Measurements from ENCODE around the gene MAST2.

MAST2 gene

DNA sequence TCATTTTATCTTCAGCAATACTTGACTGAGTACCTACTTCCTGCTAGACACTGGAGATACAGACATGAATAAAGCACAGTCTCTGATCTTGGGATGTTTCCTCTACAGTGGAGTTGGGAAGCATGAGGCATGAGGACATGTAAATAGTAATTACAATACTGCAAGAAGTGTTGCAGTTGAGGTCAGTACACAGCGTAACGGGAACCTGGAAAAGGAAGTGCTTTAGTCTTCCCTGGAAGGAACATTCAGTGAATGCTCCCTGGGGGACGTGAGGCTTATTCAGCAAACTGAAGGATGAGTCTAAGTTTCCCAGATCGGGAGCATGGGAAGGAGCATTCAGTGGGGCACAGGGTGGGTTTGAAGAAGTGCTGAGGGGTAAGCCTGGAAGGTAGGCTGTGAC lies 216.6 kb downstream of the MAST2 start:
- TF ChIP-seq, protein P1, sequence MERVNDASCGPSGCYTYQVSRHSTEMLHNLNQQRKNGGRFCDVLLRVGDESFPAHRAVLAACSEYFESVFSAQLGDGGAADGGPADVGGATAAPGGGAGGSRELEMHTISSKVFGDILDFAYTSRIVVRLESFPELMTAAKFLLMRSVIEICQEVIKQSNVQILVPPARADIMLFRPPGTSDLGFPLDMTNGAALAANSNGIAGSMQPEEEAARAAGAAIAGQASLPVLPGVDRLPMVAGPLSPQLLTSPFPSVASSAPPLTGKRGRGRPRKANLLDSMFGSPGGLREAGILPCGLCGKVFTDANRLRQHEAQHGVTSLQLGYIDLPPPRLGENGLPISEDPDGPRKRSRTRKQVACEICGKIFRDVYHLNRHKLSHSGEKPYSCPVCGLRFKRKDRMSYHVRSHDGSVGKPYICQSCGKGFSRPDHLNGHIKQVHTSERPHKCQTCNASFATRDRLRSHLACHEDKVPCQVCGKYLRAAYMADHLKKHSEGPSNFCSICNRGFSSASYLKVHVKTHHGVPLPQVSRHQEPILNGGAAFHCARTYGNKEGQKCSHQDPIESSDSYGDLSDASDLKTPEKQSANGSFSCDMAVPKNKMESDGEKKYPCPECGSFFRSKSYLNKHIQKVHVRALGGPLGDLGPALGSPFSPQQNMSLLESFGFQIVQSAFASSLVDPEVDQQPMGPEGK (CRISPR knock-in tag; IDR thresholded peaks at IDR 0.05; ENCODE audit: borderline replicate concordance) = no peak
- TF ChIP-seq SNAI2 (CRISPR knock-in tag; IDR thresholded peaks at IDR 0.05) (no peak), RARB (CRISPR knock-in tag; IDR thresholded peaks at IDR 0.05) (no peak), ARNTL (CRISPR knock-in tag; IDR thresholded peaks at IDR 0.05; ENCODE audit: borderline replicate concordance, low read depth) (no peak), BACH2 (CRISPR knock-in tag; IDR thresholded peaks at IDR 0.05; ENCODE audit: borderline replicate concordance) (no peak), ZC3H10 (CRISPR knock-in tag; IDR thresholded peaks at IDR 0.05) (no peak), TCF4 (CRISPR knock-in tag; IDR thresholded peaks at IDR 0.05; ENCODE audit: borderline replicate concordance) (no peak), TOX (CRISPR knock-in tag; IDR thresholded peaks at IDR 0.05; ENCODE audit: borderline replicate concordance) (no peak), CSRNP3 (CRISPR knock-in tag; IDR thresholded peaks at IDR 0.05) (no peak), ESRRG (CRISPR knock-in tag; IDR thresholded peaks at IDR 0.05) (no peak), ZNF8 (CRISPR knock-in tag; IDR thresholded peaks at IDR 0.05) (no peak), GLIS3 (CRISPR knock-in tag; IDR thresholded peaks at IDR 0.05) (no peak), OSR1 (CRISPR knock-in tag; IDR thresholded peaks at IDR 0.05) (no peak), ZFP30 (CRISPR knock-in tag; IDR thresholded peaks at IDR 0.05) (no peak), POU6F1 (CRISPR knock-in tag; IDR thresholded peaks at IDR 0.05; ENCODE audit: borderline replicate concordance, low read depth) (no peak)
- TF ChIP-seq, protein P2, sequence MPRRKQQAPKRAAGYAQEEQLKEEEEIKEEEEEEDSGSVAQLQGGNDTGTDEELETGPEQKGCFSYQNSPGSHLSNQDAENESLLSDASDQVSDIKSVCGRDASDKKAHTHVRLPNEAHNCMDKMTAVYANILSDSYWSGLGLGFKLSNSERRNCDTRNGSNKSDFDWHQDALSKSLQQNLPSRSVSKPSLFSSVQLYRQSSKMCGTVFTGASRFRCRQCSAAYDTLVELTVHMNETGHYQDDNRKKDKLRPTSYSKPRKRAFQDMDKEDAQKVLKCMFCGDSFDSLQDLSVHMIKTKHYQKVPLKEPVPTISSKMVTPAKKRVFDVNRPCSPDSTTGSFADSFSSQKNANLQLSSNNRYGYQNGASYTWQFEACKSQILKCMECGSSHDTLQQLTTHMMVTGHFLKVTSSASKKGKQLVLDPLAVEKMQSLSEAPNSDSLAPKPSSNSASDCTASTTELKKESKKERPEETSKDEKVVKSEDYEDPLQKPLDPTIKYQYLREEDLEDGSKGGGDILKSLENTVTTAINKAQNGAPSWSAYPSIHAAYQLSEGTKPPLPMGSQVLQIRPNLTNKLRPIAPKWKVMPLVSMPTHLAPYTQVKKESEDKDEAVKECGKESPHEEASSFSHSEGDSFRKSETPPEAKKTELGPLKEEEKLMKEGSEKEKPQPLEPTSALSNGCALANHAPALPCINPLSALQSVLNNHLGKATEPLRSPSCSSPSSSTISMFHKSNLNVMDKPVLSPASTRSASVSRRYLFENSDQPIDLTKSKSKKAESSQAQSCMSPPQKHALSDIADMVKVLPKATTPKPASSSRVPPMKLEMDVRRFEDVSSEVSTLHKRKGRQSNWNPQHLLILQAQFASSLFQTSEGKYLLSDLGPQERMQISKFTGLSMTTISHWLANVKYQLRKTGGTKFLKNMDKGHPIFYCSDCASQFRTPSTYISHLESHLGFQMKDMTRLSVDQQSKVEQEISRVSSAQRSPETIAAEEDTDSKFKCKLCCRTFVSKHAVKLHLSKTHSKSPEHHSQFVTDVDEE (CRISPR knock-in tag; IDR thresholded peaks at IDR 0.05) = no peak
- TF ChIP-seq, protein P3, sequence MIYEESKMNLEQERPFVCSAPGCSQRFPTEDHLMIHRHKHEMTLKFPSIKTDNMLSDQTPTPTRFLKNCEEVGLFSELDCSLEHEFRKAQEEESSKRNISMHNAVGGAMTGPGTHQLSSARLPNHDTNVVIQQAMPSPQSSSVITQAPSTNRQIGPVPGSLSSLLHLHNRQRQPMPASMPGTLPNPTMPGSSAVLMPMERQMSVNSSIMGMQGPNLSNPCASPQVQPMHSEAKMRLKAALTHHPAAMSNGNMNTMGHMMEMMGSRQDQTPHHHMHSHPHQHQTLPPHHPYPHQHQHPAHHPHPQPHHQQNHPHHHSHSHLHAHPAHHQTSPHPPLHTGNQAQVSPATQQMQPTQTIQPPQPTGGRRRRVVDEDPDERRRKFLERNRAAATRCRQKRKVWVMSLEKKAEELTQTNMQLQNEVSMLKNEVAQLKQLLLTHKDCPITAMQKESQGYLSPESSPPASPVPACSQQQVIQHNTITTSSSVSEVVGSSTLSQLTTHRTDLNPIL (CRISPR knock-in tag; IDR thresholded peaks at IDR 0.05; ENCODE audit: low read depth) = no peak
- ATAC-seq = no peak

- ATAC-seq = no peak; the same call in 1 of the 3 replicates
- TF ChIP-seq ZC3H10 (CRISPR knock-in tag; IDR thresholded peaks at IDR 0.05) (no peak), ISL1 (CRISPR knock-in tag; IDR thresholded peaks at IDR 0.05) (no peak), ZFP3 (CRISPR knock-in tag; IDR thresholded peaks at IDR 0.05) (no peak), BACH2 (CRISPR knock-in tag; IDR thresholded peaks at IDR 0.05; ENCODE audit: borderline replicate concordance) (no peak)
Observed at GRCh38 chr1:46021046-46021996, 217.9 kb downstream of the MAST2 start.

- no peak; the same call in 2 of the 3 replicates for ATAC-seq
- TF ChIP-seq POU6F1 (CRISPR knock-in tag; IDR thresholded peaks at IDR 0.05; ENCODE audit: borderline replicate concordance, low read depth) = no peak
- TF ChIP-seq ZNF8 (CRISPR knock-in tag; IDR thresholded peaks at IDR 0.05) = no peak
- TF ChIP-seq SNAI2 (CRISPR knock-in tag; IDR thresholded peaks at IDR 0.05) = no peak
- no peak for TF ChIP-seq OSR1 (CRISPR knock-in tag; IDR thresholded peaks at IDR 0.05)
- TF ChIP-seq ZC3H10 (CRISPR knock-in tag; IDR thresholded peaks at IDR 0.05) = no peak
- TF ChIP-seq BACH2 (CRISPR knock-in tag; IDR thresholded peaks at IDR 0.05; ENCODE audit: borderline replicate concordance) = no peak
- no peak for TF ChIP-seq ZNF70 (CRISPR knock-in tag; IDR thresholded peaks at IDR 0.05)
- no peak for TF ChIP-seq CSDC2 (CRISPR knock-in tag; IDR thresholded peaks at IDR 0.05)
- no peak for TF ChIP-seq ESRRG (CRISPR knock-in tag; IDR thresholded peaks at IDR 0.05)
- TF ChIP-seq ARNTL (CRISPR knock-in tag; IDR thresholded peaks at IDR 0.05; ENCODE audit: borderline replicate concordance, low read depth) = no peak
- TF ChIP-seq, protein P3 (CRISPR knock-in tag; IDR thresholded peaks at IDR 0.05; ENCODE audit: low read depth) = no peak
- TF ChIP-seq ZNF565 (CRISPR knock-in tag; conservative IDR thresholded peaks at IDR 0.05; ENCODE audit: low read depth) = no peak
- TF ChIP-seq ISL1 (CRISPR knock-in tag; IDR thresholded peaks at IDR 0.05) = no peak
- no peak for TF ChIP-seq GLIS3 (CRISPR knock-in tag; IDR thresholded peaks at IDR 0.05)
- no peak for TF ChIP-seq TCF4 (CRISPR knock-in tag; IDR thresholded peaks at IDR 0.05; ENCODE audit: borderline replicate concordance)
- no peak for TF ChIP-seq ZFP30 (CRISPR knock-in tag; IDR thresholded peaks at IDR 0.05)
Observed at GRCh38 chr1:46026531-46026930, 223.1 kb downstream of the MAST2 start.

All from SK-N-SH treated with all-trans-retinoic acid at 6 μM for 48 hours (cell line).